Prostate gland (tissue), 2 donors: Measurements from ENCODE around the gene ACCSL. TPM values are rescaled to one million over a fixed set of nuclear protein-coding genes. Genes with fewer than 3 reads are reported as not detected.

Experiments used
- DNase-seq: peaks from one replicate; pipeline ENCODE4 v3.0.0-alpha.2; 2019; ENCODE audit warnings: low spot score
- H3K27ac ChIP-seq, 2 donors: fragments of 200-600 bp; sonication (generic); 2 replicates each; pipeline ENCODE4 v1.5.1; 2017 to 2019
- H3K27me3 ChIP-seq: fragments of 200-600 bp; sonication (generic); replicated peaks from 2 replicates; pipeline ENCODE4 v1.5.1; 2019; ENCODE audit not compliant: insufficient read depth
- H3K36me3 ChIP-seq, 2 donors: fragments of 200-600 bp; sonication (generic); 1 replicate in 1 of 2; 2 replicates in 1 of 2; pipeline versions ENCODE4 v1.5.1 to v1.8.1; 2017 to 2019
- H3K4me1 ChIP-seq: fragments of 200-600 bp; sonication (generic); replicated peaks from 2 replicates; pipeline ENCODE4 v1.5.1; 2019
- H3K4me3 ChIP-seq, 2 donors: fragments of 200-600 bp; sonication (generic); 2 replicates each; pipeline ENCODE4 v1.5.1; 2017 to 2019
- H3K9me3 ChIP-seq: fragments of 200-600 bp; sonication (generic); 2 replicates; pipeline ENCODE4 v1.5.1; 2017
- POLR2A ChIP-seq: fragments of 450-650 bp; IDR thresholded peaks from one replicate; pipeline ENCODE4 v1.6.1; 2016; ENCODE audit warnings: antibody characterized with exemption, mild to moderate bottlenecking
- POLR2AphosphoS5 ChIP-seq: sonication (generic); formaldehyde crosslinking; IDR thresholded peaks from one replicate; pipeline ENCODE4 v1.6.1; 2017; ENCODE audit warnings: antibody characterized with exemption
- WGBS: methylation state at CpG from one replicate; pipeline ENCODE4 v1.1.5; 2018; 5-methylcytosine and 5-hydroxymethylcytosine counted together
- intact Hi-C: fragments of 100-400 bp; cut with DNase I; formaldehyde crosslinking; loops from one replicate; pipeline ENCODE4 v1.14.2; 2022
- total RNA-seq, 2 donors: library from RNA; depleted of rRNA; stranded (reverse); fragments of >200 nt; gene quantifications; one replicate each; pipeline ENCODE4 v1.1.0, GENCODE V29; 2016
- TF ChIP-seq, protein P1 (sequence below), 4 experiments: fragments of 200-600 bp in 2 of 4; fragments of 450-650 bp in 2 of 4; sonication (generic) in 2 of 4; IDR thresholded peaks; 1 replicate in 3 of 4; 2 replicates in 1 of 4; pipeline ENCODE4 v1.5.1; 2016 to 2019; ENCODE audit warnings: antibody characterized with exemption in 4 of 4, mild to moderate bottlenecking in 2 of 4, moderate library complexity in 2 of 4

Gene ACCSL
- total RNA-seq, 2 donors from 2014 or later, result not detected

GRCh38 chr11:44068180-44068579, 20.4 kb downstream of the ACCSL start:
- no peak for DNase-seq
- no peak for TF ChIP-seq POLR2A
- no peak for TF ChIP-seq POLR2AphosphoS5
- TF ChIP-seq, protein P1, sequence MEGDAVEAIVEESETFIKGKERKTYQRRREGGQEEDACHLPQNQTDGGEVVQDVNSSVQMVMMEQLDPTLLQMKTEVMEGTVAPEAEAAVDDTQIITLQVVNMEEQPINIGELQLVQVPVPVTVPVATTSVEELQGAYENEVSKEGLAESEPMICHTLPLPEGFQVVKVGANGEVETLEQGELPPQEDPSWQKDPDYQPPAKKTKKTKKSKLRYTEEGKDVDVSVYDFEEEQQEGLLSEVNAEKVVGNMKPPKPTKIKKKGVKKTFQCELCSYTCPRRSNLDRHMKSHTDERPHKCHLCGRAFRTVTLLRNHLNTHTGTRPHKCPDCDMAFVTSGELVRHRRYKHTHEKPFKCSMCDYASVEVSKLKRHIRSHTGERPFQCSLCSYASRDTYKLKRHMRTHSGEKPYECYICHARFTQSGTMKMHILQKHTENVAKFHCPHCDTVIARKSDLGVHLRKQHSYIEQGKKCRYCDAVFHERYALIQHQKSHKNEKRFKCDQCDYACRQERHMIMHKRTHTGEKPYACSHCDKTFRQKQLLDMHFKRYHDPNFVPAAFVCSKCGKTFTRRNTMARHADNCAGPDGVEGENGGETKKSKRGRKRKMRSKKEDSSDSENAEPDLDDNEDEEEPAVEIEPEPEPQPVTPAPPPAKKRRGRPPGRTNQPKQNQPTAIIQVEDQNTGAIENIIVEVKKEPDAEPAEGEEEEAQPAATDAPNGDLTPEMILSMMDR (IDR thresholded peaks at IDR 0.05), result no peak
- no peaks in the 10 kb centered on the region for H3K36me3 ChIP-seq
- H3K27ac ChIP-seq, result no peak overlapping the region
- no peaks in the 10 kb centered on the region for H3K4me1 ChIP-seq
- H3K27me3 ChIP-seq, result no peaks in the 10 kb centered on the region
- WGBS, result 98% methylated on average over 2 of the region's 2 CpGs
- H3K4me3 ChIP-seq, result no peak overlapping the region
- H3K9me3 ChIP-seq, result no peaks in the 10 kb centered on the region
- intact Hi-C loops, result no loop called here

DNA sequence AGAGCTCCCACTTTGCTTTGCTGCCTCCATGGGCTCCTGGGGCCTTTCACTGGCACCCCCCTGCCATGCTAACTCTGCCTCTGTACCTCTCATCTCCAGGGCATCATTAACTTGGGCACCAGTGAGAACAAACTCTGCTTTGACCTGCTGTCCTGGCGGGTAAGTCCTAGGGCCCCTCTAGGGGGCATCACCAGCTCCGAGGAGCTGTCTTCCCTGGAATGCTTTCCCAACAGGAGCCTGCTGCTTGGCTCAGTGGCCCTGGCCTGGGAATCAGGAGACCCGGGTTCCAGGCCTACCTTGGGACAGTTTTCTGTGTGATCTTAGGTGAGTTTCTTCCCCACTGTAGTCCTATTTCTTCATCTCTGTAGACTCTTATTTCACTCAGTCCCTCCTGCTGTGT, 23.4 kb downstream of the ACCSL start:
- Histone ChIP-seq H3K9me3 (no peaks in the 10 kb centered on the region), H3K4me3 (no peak overlapping the region), H3K4me1 (no peaks in the 10 kb centered on the region), H3K36me3 (peaks cover 4 to 5% of the 10 kb centered on the region in 2 donors), H3K27ac (no peak overlapping the region), H3K27me3 (no peaks in the 10 kb centered on the region)
- WGBS, result 79% methylated on average over 3 of the region's 3 CpGs
- TF ChIP-seq POLR2A (no peak), POLR2AphosphoS5 (no peak)
- TF ChIP-seq, protein P1 (IDR thresholded peaks at IDR 0.05), result no peak
- DNase-seq, result no peak
- intact Hi-C loops, result no loop called here

DNA sequence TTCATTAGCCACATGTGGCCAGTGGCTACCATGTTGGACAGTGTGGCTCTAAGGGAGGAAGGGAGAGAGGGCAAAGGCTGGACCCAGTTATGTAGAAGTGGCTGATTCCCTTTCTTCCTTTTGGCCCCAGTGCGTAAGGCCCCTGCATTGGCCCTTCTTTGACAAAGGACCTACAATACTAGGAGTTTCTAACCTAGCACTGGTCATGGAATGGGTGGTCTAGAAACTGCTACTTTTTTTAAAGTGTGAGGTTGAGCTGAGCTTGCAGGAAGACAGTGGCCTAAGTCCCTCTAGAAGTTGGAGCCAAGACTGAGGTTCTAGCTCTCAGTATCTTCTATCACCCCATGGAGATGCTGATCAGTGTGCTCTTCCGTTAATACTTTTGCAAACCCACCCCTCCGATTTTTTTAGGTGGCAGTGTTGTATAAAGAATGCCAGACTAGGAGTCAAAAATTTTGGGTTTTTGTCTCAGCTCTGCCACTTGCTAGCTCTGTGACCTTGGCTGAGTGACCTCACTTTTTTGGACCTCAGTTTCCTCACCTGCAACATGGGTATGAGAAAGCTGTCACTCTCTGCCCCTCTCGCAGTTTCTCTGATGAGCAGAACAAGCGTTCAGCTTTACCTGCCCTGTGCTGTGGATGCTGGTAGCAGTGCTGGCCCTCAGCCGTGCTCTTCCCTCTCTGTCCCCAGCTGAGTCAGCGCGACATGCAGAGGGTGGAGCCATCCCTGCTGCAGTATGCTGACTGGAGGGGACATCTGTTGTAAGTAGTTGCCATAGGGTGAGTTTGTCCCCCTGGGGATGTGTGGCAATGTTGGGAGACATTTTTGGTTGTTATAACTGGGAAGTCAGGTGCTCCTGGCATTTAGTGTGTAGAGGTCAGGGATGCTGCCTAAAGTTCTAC, 25.2 kb downstream of the ACCSL start:
- Histone ChIP-seq H3K27me3 (no peaks in the 10 kb centered on the region), H3K36me3 (peaks cover 4 to 5% of the 10 kb centered on the region in 2 donors), H3K4me1 (no peaks in the 10 kb centered on the region), H3K4me3 (no peak overlapping the region), H3K27ac (no peak overlapping the region), H3K9me3 (no peaks in the 10 kb centered on the region)
- intact Hi-C loops, result no loop called here
- TF ChIP-seq, protein P1 (IDR thresholded peaks at IDR 0.05), result no peak
- TF ChIP-seq POLR2AphosphoS5 (no peak), POLR2A (no peak)
- no peak for DNase-seq
- 94% methylated on average over 8 of the region's 8 CpGs for WGBS

DNA sequence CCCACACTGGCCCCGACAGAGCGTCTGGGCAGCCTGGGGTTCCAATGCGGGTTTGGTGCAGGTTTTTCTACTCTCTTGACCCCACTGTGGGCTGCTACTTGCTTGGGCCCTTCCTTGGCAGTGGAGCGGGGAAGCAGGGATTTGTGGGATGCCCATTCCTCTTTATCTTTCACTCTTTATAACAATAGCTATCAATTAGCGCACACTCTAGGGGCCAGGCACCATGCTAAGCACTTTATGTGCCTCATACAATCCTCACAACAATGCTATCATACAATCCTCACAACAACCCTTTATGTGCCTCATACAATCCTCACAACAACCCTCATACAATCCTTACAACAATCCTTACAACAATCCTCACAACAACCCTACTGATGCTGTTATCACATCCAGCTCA, 31.0 kb downstream of the ACCSL start:
- H3K36me3 ChIP-seq, result peaks cover 4 to 6% of the 10 kb centered on the region in 2 donors
- no peak for DNase-seq

More for the DNA sequence above, 31.0 kb downstream of the ACCSL start:
- H3K4me1 ChIP-seq, result no peaks in the 10 kb centered on the region
- H3K27ac ChIP-seq, result no peak overlapping the region
- TF ChIP-seq POLR2AphosphoS5 (no peak), POLR2A (no peak)
- TF ChIP-seq, protein P1 (IDR thresholded peaks at IDR 0.05), result no peak
- no peak overlapping the region for H3K4me3 ChIP-seq
- no peaks in the 10 kb centered on the region for H3K27me3 ChIP-seq
- intact Hi-C loops, result no loop called here
- WGBS, result 98% methylated on average over 5 of the region's 5 CpGs
- no peaks in the 10 kb centered on the region for H3K9me3 ChIP-seq
